Measurements from ENCODE around the gene WAC.

Gene WAC

GRCh38 chr10:28535846-28536245 lies 2.9 kb downstream of the WAC start:
- TF ChIP-seq, protein P1, sequence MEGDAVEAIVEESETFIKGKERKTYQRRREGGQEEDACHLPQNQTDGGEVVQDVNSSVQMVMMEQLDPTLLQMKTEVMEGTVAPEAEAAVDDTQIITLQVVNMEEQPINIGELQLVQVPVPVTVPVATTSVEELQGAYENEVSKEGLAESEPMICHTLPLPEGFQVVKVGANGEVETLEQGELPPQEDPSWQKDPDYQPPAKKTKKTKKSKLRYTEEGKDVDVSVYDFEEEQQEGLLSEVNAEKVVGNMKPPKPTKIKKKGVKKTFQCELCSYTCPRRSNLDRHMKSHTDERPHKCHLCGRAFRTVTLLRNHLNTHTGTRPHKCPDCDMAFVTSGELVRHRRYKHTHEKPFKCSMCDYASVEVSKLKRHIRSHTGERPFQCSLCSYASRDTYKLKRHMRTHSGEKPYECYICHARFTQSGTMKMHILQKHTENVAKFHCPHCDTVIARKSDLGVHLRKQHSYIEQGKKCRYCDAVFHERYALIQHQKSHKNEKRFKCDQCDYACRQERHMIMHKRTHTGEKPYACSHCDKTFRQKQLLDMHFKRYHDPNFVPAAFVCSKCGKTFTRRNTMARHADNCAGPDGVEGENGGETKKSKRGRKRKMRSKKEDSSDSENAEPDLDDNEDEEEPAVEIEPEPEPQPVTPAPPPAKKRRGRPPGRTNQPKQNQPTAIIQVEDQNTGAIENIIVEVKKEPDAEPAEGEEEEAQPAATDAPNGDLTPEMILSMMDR (IDR thresholded peaks at IDR 0.05; ENCODE audit: low read length, missing control alignments), result no peak
- no peak for DNase-seq (ENCODE audit: low read depth)
- no peak overlapping the region for H3K4me3 ChIP-seq (replicated peaks; ENCODE audit: low read depth, low read length)

DNA sequence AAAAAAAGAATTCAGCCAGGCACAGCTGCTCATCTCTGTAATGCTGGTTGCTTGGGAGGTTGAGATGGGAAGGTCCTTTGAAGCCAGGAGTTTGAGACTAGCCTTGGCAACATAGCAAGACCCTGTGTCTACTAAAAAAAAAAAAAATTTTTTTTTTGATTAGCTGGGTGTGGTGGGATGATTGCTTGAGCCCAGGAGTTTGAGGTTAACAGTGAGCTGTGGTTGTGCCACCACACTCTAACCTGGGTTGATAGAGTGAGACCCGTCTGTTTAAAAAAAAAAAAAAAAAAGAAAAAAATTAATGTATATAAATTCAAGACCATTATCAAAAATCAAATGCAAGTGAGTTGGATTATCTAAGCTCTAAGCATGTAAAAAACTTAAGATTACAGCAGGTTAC lies 5.7 kb downstream of the WAC start:
- no peak overlapping the region for H3K4me3 ChIP-seq (replicated peaks; ENCODE audit: low read depth, low read length)
- TF ChIP-seq, protein P1 (IDR thresholded peaks at IDR 0.05; ENCODE audit: low read length, missing control alignments), result no peak
- no peak for DNase-seq (ENCODE audit: low read depth)

- no peak for DNase-seq (ENCODE audit: low read depth)
- TF ChIP-seq, protein P1 (IDR thresholded peaks at IDR 0.05; ENCODE audit: low read length, missing control alignments), result no peak
- no peak overlapping the region for H3K4me3 ChIP-seq (replicated peaks; ENCODE audit: low read depth, low read length)
These were observed 7.2 kb downstream of the WAC start for GRCh38 chr10:28540145-28540544.

DNA sequence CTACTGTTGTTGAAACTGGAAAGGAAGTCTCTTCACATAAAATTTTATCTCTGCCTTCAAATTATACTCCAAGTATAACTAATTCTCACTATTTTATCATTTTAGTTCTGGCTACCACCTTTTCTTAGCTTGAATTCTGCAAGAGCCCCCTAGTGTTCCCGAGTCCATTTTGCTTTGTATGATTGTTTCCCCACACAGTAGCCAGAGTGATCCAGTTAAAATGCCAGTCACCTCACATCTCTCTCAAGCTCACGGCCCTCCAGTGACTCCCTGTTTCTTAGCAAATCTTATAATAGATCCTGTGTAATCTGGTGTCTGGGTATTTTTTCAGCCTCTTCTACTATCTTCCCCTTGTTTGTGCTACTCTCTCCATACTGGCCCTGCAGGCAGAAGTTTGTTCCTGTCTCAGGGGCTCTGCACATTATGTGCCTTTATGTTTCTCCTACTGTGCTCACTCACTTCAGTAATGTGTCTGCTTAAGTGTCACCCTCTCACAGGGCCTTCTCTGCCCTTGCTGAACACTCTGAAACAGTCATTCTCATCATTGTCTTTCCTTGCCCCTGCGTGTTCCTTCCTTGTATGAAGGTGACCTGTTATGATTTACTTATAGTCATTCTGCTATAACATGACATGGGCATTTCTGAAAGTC lies 8.9 kb downstream of the WAC start:
- TF ChIP-seq, protein P1 (IDR thresholded peaks at IDR 0.05; ENCODE audit: low read length, missing control alignments), result peak; percentile 21
- no peak for DNase-seq (ENCODE audit: low read depth)
- no peak overlapping the region for H3K4me3 ChIP-seq (replicated peaks; ENCODE audit: low read depth, low read length)

DNA sequence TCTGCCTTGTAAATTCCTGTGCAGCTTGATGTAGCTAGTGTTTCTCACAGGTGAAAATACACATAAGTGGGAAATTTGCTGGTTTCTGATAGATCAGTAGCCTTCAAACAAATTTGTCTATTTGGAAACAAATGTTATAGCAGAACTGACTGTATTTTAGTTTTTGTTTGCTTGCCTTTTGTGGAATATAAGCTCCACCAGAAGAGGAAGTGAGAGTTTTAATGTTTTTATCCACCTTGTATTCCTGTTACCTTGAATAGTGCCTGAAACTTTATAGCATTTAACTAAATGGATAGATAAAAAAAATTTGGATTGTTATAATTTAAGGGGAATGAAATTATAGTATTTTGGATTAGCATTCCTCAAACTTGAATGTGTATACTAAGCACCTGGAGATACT lies 9.8 kb downstream of the WAC start:
- H3K4me3 ChIP-seq (replicated peaks; ENCODE audit: low read depth, low read length), result no peak overlapping the region
- DNase-seq (ENCODE audit: low read depth), result no peak
- TF ChIP-seq, protein P1 (IDR thresholded peaks at IDR 0.05; ENCODE audit: low read length, missing control alignments), result no peak

- TF ChIP-seq, protein P1 (IDR thresholded peaks at IDR 0.05; ENCODE audit: low read length, missing control alignments), result no peak
- H3K4me3 ChIP-seq (replicated peaks; ENCODE audit: low read depth, low read length), result no peak overlapping the region
- no peak for DNase-seq (ENCODE audit: low read depth)
These were observed 11.1 kb downstream of the WAC start for GRCh38 chr10:28544058-28544457.

DNA sequence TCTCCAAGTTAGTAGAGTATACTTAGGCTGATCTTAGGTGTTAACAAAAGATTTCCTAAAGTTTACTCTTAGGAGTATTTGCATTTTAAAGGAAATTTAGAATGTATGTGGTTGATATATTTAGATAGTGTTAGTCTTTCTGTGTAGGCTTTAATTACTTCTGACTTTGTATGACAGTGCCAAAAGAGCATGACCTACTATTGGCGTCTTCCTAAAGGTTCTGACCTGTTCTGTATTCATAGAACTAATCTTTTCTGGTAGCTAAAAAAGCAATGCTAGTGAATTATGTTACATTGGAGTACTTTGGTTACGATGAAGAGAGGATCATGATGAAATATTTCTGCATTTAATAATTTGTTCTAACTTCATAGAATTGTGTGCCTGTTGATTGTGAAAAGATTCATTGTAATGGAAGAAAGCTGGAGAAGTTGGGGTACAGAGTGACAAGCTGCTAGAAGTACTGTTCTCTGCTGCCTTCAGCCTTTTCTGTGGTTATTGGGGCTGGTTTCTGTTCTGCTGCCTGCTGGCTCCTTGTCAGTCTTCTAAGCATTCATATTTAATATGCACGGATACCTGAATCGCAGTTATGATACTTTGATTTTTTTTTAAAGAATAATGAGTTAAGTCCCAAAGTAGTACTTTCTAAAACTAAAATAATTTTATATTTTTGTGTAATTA lies 13.2 kb downstream of the WAC start:
- DNase-seq (ENCODE audit: low read depth), result no peak
- TF ChIP-seq, protein P1 (IDR thresholded peaks at IDR 0.05; ENCODE audit: low read length, missing control alignments), result no peak
- H3K4me3 ChIP-seq (replicated peaks; ENCODE audit: low read depth, low read length), result no peak overlapping the region

Data from fibroblast of pulmonary artery (primary cell).